ENCODE data around the gene CHST9. TPM values are rescaled to one million over a fixed set of nuclear protein-coding genes. Genes with fewer than 3 reads are reported as not detected.

The CHST9 gene
- total RNA-seq, 1 donor from 2014 or later: 0.32 TPM

DNA sequence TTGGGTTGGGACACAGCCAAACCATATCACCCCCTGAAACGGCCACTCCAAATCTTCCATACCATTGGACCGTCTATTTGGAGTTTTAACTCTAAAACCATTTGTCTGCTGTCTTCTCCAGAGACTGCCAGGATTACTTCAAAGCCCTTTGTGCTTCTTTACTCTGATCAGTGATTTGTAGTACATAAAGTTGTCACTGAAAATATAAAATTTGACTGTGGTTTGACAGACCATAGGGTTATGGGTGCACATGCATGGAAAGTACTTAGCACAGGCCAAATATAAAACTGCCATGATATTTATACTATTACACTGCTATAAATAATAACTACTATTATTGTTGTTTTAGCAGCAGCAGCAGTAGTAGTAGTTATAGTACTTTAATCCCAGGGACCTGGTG, 265.9 kb downstream of the CHST9 start:
- Mint-ChIP-seq H3K36me3 (ENCODE audit: unreplicated experiment) (no peaks in the 10 kb centered on the region), H3K27me3 (ENCODE audit: unreplicated experiment) (peaks cover 13% of the 10 kb centered on the region), H3K27ac (ENCODE audit: unreplicated experiment) (no peak overlapping the region), H3K4me1 (ENCODE audit: unreplicated experiment) (peaks cover 6% of the 10 kb centered on the region), H3K4me3 (ENCODE audit: unreplicated experiment) (no peak overlapping the region), H3K9me3 (ENCODE audit: unreplicated experiment) (peaks cover 9% of the 10 kb centered on the region)
- no peak for DNase-seq (ENCODE audit: extremely low spot score, unreplicated experiment)
- TF ChIP-seq, protein P1, sequence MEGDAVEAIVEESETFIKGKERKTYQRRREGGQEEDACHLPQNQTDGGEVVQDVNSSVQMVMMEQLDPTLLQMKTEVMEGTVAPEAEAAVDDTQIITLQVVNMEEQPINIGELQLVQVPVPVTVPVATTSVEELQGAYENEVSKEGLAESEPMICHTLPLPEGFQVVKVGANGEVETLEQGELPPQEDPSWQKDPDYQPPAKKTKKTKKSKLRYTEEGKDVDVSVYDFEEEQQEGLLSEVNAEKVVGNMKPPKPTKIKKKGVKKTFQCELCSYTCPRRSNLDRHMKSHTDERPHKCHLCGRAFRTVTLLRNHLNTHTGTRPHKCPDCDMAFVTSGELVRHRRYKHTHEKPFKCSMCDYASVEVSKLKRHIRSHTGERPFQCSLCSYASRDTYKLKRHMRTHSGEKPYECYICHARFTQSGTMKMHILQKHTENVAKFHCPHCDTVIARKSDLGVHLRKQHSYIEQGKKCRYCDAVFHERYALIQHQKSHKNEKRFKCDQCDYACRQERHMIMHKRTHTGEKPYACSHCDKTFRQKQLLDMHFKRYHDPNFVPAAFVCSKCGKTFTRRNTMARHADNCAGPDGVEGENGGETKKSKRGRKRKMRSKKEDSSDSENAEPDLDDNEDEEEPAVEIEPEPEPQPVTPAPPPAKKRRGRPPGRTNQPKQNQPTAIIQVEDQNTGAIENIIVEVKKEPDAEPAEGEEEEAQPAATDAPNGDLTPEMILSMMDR (IDR thresholded peaks at IDR 0.05): no peak

DNA sequence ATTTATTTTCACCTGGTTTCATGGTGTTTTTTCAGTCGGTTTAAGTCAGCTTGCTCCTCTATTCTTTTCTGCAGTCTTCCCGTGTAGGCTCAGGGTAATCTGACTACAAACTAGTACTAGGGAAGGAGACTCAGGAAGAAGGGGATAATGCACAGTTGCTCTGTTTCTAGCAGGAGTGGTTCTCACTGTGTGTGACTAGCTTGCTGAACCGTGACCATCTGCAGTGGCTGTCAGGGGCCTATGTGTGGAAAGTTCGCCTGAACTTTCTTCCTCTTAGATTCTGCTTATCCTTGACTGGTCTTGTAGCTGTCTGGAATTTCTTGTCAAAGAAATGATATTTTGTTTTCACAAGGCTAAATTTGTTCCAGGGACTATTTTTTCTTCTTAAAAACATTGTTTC, 273.3 kb downstream of the CHST9 start:
- H3K27ac Mint-ChIP-seq (ENCODE audit: unreplicated experiment): no peak overlapping the region
- no peaks in the 10 kb centered on the region for H3K36me3 Mint-ChIP-seq (ENCODE audit: unreplicated experiment)
- H3K27me3 Mint-ChIP-seq (ENCODE audit: unreplicated experiment): peaks cover 25% of the 10 kb centered on the region
- H3K4me1 Mint-ChIP-seq (ENCODE audit: unreplicated experiment): no peaks in the 10 kb centered on the region
- no peak overlapping the region for H3K4me3 Mint-ChIP-seq (ENCODE audit: unreplicated experiment)
- H3K9me3 Mint-ChIP-seq (ENCODE audit: unreplicated experiment): peaks cover 5% of the 10 kb centered on the region
- TF ChIP-seq, protein P1 (IDR thresholded peaks at IDR 0.05): no peak
- no peak for DNase-seq (ENCODE audit: extremely low spot score, unreplicated experiment)

DNA sequence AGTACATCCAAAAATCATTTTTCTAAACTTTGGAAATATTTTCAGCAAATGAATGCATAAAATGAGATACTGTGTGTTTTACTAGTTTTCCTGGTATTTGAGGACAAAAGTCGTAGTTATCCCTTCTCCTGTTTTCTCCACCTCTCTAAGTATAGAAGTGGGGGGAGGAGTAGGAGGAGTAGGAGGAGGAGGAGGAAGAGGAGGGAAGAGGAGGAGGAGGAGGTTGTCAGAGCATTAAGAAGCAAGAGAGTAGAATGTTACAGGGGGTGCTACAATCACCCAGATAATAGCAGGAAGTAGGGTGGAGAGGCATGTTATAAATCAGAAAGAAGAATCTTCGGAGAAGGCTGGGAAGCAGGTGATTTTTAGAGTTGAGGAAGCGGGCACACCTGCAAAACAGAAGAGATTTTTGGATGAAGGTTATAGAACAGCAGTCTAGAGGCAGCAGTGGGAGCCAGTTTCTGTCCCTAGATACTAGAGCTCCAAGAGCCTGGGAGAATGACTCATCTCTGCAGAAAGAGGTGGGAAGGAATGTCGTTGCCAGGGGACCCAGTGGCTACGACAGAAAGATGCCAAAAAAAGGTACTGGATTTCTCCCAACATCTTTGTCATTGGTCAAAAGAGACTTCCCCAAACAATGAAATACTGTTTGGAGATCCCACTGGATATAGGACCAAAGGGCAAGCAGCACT, 275.4 kb downstream of the CHST9 start:
- Mint-ChIP-seq H3K4me1 (ENCODE audit: unreplicated experiment) (no peaks in the 10 kb centered on the region), H3K36me3 (ENCODE audit: unreplicated experiment) (no peaks in the 10 kb centered on the region), H3K4me3 (ENCODE audit: unreplicated experiment) (no peak overlapping the region), H3K27me3 (ENCODE audit: unreplicated experiment) (peaks cover 16% of the 10 kb centered on the region), H3K9me3 (ENCODE audit: unreplicated experiment) (peaks cover 7% of the 10 kb centered on the region), H3K27ac (ENCODE audit: unreplicated experiment) (no peak overlapping the region)
- no peak for DNase-seq (ENCODE audit: extremely low spot score, unreplicated experiment)
- TF ChIP-seq, protein P1 (IDR thresholded peaks at IDR 0.05): no peak

DNA sequence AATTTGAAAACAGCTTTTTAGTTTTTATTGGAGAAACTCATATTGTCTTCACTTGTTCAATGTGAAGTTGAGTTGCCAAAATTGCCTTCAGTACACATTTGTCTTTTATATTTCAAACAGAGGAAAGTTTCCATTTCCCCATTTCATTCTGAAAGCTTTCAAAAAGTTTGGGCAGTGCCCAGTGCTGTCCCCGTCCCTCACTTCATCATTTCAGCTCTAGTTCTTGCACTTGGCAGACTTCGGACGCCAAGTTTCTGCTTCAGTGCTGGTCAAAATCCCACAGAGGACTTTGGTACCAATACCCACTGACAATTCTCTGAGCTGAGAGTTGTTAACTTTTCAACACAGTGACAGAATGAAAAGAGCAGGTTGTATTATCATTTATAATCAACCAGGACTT, 276.2 kb downstream of the CHST9 start:
- peaks cover 13% of the 10 kb centered on the region for H3K9me3 Mint-ChIP-seq (ENCODE audit: unreplicated experiment)
- TF ChIP-seq, protein P1 (IDR thresholded peaks at IDR 0.05): no peak
- DNase-seq (ENCODE audit: extremely low spot score, unreplicated experiment): no peak
- no peak overlapping the region for H3K4me3 Mint-ChIP-seq (ENCODE audit: unreplicated experiment)
- H3K4me1 Mint-ChIP-seq (ENCODE audit: unreplicated experiment): no peaks in the 10 kb centered on the region
- no peaks in the 10 kb centered on the region for H3K36me3 Mint-ChIP-seq (ENCODE audit: unreplicated experiment)
- peaks cover 12% of the 10 kb centered on the region for H3K27me3 Mint-ChIP-seq (ENCODE audit: unreplicated experiment)
- no peak overlapping the region for H3K27ac Mint-ChIP-seq (ENCODE audit: unreplicated experiment)

DNA sequence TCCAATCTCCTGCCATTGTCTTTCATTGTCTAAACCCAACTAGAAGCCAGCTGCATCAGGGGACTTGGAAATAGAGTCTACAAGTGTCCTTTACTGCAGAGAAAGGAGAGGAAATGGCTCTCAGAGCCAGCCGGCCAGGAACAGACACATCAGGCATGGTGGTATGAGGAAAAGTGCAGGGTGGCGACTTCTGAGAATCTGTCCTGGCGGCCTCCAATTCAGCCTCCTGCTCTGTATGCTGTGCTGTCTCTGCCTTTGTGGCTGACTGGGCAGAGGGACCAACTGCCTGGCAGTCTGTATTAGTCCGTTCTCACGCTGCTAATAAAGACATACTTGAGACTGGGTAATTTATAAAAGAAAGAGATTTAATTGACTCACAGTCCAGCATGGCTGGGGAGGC, 282.8 kb downstream of the CHST9 start:
- H3K9me3 Mint-ChIP-seq (ENCODE audit: unreplicated experiment): peaks cover 25% of the 10 kb centered on the region
- TF ChIP-seq, protein P1 (IDR thresholded peaks at IDR 0.05): no peak
- no peak overlapping the region for H3K27ac Mint-ChIP-seq (ENCODE audit: unreplicated experiment)
- no peak for DNase-seq (ENCODE audit: extremely low spot score, unreplicated experiment)
- H3K4me1 Mint-ChIP-seq (ENCODE audit: unreplicated experiment): no peaks in the 10 kb centered on the region
- no peaks in the 10 kb centered on the region for H3K36me3 Mint-ChIP-seq (ENCODE audit: unreplicated experiment)
- H3K27me3 Mint-ChIP-seq (ENCODE audit: unreplicated experiment): no peaks in the 10 kb centered on the region
- H3K4me3 Mint-ChIP-seq (ENCODE audit: unreplicated experiment): no peak overlapping the region

All from osteocyte (in vitro differentiated cells).